DMS53 treated with DMSO at 0.1 percent for 48 hours (cell line): ENCODE measurements around the gene RETREG2.

Experiments
- DNase-seq: peaks from one replicate; lab custom pipeline; 2025; ENCODE audit not compliant: unreplicated experiment; lab: John Stamatoyannopoulos, UW

The RETREG2 gene

DNA sequence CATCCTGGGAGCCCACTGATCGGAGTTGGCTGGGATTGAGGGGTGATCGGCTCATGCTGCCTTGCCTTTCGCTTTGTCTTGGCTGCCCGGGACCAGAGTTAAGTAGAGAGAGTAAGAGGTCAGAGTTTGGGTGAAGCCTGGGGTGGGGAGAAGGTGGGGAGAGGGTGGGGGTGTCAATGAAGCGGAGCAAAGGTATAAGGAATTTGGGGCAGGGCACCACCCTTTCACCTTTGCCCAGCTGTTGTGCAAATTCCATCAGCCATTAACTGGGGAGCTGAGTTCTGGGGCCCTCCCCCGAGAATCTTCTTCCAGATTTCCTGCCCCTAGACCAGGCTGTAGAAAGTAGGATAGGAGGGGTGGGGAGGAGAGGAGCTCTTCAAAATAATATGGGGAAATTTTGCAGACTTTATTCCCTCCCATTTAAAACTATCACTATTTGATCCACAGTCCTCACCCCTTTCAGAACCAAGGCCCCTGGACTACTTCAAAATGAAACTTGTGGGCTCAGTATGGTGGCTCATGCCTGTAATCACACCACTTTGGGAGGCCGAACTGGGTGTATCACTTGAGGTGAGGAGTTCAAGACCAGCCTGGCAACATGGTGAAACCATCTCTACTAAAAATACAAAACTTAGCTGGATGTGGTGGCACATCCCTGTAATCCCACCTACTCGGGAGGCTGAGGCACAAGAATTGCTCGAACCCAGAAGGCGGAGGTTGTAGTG, 8.0 kb upstream of the RETREG2 start, which contains the start of gene SLC23A3:
Gene SLC23A3, minus strand, starts transcription at position 100 of the 725 bp plus-strand sequence. Its CDS starts 45 bp downstream, at position 55.
- no peak for DNase-seq

DNA sequence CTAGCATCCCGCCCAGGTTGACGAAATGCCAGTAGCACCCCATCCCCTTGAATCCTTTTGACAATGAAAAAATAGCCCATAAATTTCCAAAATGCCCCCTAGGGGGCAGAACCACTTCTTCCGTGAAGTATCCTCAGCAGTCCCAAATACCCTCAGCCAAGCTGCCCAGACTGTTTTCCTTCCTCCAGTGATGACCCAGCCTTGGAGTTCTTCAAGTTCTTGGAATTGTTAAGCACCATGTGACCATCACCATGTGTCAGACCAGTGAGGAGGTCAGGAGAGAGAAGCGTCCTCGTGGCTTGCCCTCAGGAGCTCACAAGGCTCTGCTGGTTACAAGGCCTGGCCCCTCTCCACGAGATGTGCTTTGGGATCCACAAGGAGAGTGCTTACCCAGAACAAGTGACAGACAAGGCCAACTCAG, 6.8 kb upstream of the RETREG2 start:
- DNase-seq: peak; percentile 28

GRCh38 chr2:219172231-219173154, 5.6 kb upstream of the RETREG2 start:
- no peak for DNase-seq

DNA sequence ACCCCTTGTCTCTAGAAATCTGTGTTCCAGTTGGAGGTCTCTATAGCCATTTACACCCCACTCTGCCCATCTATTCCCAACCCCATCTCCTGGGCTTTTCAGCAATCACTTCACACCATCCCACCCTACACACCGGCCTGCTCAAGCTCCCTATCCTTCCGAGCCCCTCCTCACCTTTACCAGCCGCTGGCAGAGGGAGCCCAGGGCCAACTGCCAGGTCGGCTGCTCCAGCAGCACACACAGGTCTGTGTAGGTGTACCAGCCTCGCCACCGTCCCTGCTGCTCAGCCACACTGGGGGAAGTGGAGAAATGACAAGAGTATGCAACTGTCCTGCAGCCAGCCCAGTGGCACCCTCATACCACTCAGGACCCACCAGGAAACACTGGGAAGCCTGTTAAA, 4.9 kb upstream of the RETREG2 start:
- DNase-seq: no peak

GRCh38 chr2:219174146-219174545, 3.9 kb upstream of the RETREG2 start:
- no peak for DNase-seq

GRCh38 chr2:219174801-219175200, 3.3 kb upstream of the RETREG2 start:
- DNase-seq: no peak

GRCh38 chr2:219175486-219175885, 2.6 kb upstream of the RETREG2 start:
- no peak for DNase-seq

GRCh38 chr2:219175928-219176817, 1.9 kb upstream of the RETREG2 start:
- DNase-seq: no peak

DNA sequence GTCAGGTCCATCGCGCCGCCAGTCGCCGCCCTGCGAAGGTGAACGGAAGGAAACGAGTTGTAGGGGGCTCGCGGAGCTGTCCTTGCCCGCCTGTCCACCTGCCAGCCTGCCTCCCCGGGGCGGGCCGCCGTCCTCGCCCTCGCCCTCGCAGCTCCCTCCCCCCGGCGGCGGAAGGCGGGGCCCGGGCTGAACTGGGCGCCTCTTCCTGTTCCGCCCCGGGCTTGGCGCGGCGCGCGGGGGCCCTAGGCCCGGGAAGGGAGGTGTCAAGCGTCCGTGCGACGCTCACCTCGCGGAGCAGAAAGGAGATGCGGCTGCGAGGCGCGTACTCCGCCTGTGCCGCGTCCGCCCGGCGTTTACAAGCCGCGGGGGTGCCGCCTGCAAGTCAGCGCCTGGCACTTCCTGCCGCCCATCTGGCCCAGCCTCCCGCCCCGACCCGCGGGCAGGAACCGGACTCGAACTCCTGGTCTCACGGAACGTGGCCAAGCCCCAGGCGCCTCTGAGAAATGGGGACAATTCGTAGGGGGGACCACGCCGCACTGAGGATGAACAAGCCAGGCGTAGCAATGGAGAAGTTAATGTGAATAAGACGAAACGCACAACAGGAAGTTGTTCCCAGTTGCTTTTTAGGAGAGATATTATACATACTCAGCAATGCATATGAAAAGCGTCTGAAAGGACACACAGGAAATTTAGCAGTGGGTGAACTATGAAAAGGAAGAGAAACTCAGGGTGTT, 1.1 kb upstream of the RETREG2 start, which contains the start of gene CNPPD1:
Gene CNPPD1, minus strand, starts transcription at position 108 of the 734 bp plus-strand sequence. Its CDS starts 97 bp downstream, at position 11.
- DNase-seq: peak; percentile 55

DNA sequence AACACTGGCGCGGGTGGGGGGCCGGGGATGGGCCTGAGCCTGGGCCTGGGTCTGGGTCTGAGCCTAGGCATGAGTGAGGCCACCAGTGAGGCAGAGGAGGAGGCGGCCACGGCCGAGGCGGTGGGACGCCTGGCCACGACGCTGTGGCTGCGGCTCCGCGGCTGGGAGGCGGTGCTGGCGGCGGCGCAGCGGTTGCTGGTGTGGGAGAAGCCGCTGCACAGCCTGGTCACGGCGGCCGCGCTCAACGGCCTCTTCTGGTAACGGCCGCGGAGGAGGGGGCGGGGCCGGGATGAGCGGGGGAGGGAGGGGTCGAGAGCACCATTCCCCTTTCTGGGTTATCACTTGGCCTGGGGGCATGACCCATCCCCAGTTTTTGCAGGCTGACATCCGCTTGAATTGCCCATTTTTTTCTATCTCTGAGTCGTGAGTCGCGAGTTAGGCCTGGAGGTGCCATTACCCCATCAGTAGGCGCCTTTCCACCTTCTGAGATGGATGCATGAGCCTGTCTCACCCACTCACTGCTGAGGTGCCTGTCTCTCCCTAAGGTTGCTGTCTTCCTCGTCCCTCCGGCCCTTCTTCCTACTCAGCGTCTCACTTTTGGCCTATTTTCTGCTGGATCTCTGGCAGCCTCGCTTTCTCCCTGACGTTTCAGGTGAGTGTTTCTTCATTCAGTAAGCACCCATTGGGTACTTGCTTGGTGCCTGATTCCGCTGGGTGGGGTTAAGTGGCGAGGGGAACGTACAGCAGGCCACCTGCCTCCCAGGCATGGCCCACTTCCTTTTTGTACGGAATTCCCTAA, 501 bp downstream of the RETREG2 start:
- DNase-seq: no peak

GRCh38 chr2:219179601-219180465, 1.8 kb downstream of the RETREG2 start:
- DNase-seq: no peak

GRCh38 chr2:219180961-219181360, 2.9 kb downstream of the RETREG2 start:
- no peak for DNase-seq

GRCh38 chr2:219181531-219181930, 3.5 kb downstream of the RETREG2 start:
- DNase-seq: no peak

DNA sequence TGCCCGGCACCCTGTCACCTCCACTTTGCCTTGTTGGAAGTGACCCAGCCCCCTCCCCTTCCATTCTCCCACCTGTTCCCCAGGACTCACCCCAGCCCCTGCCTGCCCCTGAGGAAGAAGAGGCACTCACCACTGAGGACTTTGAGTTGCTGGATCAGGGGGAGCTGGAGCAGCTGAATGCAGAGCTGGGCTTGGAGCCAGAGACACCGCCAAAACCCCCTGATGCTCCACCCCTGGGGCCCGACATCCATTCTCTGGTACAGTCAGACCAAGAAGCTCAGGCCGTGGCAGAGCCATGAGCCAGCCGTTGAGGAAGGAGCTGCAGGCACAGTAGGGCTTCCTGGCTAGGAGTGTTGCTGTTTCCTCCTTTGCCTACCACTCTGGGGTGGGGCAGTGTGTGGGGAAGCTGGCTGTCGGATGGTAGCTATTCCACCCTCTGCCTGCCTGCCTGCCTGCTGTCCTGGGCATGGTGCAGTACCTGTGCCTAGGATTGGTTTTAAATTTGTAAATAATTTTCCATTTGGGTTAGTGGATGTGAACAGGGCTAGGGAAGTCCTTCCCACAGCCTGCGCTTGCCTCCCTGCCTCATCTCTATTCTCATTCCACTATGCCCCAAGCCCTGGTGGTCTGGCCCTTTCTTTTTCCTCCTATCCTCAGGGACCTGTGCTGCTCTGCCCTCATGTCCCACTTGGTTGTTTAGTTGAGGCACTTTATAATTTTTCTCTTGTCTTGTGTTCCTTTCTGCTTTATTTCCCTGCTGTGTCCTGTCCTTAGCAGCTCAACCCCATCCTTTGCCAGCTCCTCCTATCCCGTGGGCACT, 4.5 kb downstream of the RETREG2 start:
- DNase-seq: no peak

- DNase-seq: no peak
Measured at GRCh38 chr2:219183151-219183772, 5.2 kb downstream of the RETREG2 start.

GRCh38 chr2:219184121-219184520, 6.0 kb downstream of the RETREG2 start:
- DNase-seq: no peak
